ENCODE data around the gene SLC35E2B.
A peak's percentile ranks its signal among the peaks of the same experiment; 100 is the strongest.
"Not testable (repeated sequence)": the region's sequence is repeated elsewhere in the genome, so short reads cannot be mapped to it uniquely, and the experiment has no call there.

The SLC35E2B gene

DNA sequence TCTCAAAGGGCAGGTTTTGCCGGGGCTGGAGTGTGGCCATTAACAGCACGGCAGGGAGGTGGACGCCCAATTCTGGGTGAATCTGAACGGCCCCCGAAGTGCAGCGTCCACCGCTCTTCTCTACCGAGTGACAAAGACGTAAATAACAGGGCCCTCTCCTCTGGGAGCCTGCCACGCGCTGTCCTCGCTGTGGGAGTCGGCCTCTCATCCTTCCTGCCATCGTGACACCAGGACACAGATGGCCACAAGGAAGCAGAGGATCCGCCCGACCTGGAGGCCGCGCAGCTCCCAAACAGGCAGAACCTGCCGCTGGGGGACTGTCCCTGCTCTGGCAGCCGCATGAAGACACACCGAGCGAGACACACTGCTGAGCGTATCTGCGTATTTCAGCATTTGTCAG, 21.7 kb downstream of the SLC35E2B start:
- ChIA-PET POLR2A (no interaction called here), CTCF (no interaction called here)
- no peak for DNase-seq (ENCODE audit: extremely low spot score)
- no peak for TF ChIP-seq CTCF (IDR thresholded peaks at IDR 0.05; ENCODE audit: control extremely low read depth, extremely low read depth, low read depth, missing control alignments)

- POLR2A ChIA-PET: no interaction called here
- CTCF ChIA-PET: interaction anchor here (1.7 kb wide), 1 partner anchor 9 kb away, joined by 6 read pairs; no protein-coding TSS in a partner anchor
- DNase-seq (ENCODE audit: extremely low spot score): no peak
- no peak for TF ChIP-seq CTCF (IDR thresholded peaks at IDR 0.05; ENCODE audit: control extremely low read depth, extremely low read depth, low read depth, missing control alignments)
These were observed 22.8 kb downstream of the SLC35E2B start for GRCh38 chr1:1669468-1670440.

DNA sequence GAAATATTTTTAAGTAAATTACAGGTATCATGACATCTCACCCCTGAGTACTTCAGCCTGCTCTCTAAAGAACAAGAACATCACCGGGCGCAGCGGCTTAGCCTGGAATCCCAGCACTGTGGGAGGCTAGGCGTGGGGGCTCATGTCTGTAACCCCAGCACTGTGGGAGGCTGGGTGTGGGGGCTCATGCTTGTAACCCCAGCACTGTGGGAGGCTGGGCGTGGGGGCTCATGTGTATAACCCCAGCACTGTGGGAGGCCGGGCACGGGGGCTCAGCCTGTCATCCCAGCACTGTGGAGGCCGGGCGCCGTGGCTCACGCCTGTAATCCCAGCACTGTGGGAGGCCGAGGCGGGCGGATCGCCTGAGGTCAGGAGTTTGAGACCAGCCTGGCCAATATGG, 26.1 kb downstream of the SLC35E2B start:
- TF ChIP-seq CTCF (IDR thresholded peaks at IDR 0.05; ENCODE audit: control extremely low read depth, extremely low read depth, low read depth, missing control alignments): no peak
- ChIA-PET CTCF (interaction anchor here (0.8 to 3.3 kb wide), 4 partner anchors 12 to 95 kb away, joined by 3 to 16 read pairs (median 4); no protein-coding TSS in a partner anchor), POLR2A (no interaction called here)

GRCh38 chr1:1665815-1666251, 26.8 kb downstream of the SLC35E2B start:
- peak; percentile 38 for TF ChIP-seq CTCF (IDR thresholded peaks at IDR 0.05; ENCODE audit: control extremely low read depth, extremely low read depth, low read depth, missing control alignments)
- CTCF ChIA-PET: interaction anchor here (0.8 to 3.3 kb wide), 5 partner anchors 13 to 243 kb away, joined by 3 to 16 read pairs (median 4); no protein-coding TSS in a partner anchor
- POLR2A ChIA-PET: no interaction called here
- peak; percentile 23 for DNase-seq (ENCODE audit: extremely low spot score)

More for the DNA sequence above, 26.1 kb downstream of the SLC35E2B start:
- no peak for DNase-seq (ENCODE audit: extremely low spot score)

DNA sequence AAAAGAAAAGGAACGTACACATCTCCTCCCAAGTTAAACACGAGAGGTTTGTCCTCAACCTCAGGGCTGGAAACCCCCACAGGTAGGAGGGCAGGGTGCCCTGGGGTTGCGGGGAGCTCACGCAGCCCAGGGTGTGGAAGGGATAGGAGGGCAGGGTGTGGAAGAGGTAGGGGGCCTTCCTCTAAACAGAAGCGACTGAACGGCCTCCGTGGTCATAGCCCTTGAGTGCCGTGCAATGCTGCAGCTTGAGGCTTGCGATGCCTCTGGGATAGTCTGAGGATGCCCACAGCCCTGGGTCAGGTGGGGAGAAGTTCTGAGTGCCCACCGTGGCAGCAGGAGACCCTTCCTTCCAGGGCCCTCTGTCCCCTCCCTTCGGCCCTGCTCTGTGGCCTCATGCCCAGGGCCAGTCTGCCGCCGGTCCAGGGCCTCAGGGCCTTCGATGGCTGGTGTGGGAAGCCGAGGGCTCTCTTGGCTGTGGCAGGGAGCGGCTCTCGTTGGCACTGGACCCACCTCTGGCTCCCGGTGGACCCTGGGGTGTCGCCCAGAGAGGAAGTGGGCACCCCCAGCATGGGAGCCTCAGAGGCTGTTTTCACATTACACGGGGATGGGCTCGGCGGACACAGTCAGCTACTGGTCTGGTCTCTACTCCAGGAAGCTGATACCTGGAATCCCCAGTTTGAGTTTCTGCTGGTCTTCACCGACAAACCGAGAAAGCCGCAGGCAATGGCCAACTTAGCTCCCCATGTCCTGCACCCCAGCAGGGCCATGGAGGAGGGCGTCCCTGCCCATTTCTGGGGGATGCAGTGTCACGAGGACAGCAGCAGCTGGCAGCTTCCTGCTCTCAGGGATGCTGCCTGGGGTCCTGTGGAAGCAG, 27.4 kb downstream of the SLC35E2B start:
- ChIA-PET POLR2A (no interaction called here), CTCF (interaction anchor here (0.8 to 3.3 kb wide), 5 partner anchors 13 to 244 kb away, joined by 3 to 16 read pairs (median 4); no protein-coding TSS in a partner anchor)
- no peak for TF ChIP-seq CTCF (IDR thresholded peaks at IDR 0.05; ENCODE audit: control extremely low read depth, extremely low read depth, low read depth, missing control alignments)
- no peak for DNase-seq (ENCODE audit: extremely low spot score)

DNA sequence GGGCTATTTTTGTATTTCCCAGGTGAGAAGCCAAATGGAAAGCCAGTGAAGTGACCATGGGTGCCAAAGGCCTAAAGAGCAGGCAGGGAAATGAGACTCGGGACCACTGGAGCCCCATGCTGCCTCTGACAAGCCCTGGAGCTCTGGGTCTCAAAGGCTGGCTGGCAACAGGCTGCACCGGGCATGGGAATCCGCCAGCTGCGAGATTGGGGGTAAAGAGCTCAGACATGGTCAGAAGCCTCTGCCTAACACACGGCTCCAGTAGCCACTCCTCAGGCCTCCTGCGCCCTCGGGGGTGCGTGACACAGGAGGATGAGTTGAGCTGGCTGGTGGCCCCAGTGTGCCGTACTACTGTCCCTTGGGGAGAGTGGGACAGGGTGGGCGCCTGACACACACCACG, 28.3 kb downstream of the SLC35E2B start:
- POLR2A ChIA-PET: not testable (repeated sequence)
- CTCF ChIA-PET: interaction anchor here (1.5 kb wide), 1 partner anchor 245 kb away, joined by 4 read pairs; no protein-coding TSS in a partner anchor

DNA sequence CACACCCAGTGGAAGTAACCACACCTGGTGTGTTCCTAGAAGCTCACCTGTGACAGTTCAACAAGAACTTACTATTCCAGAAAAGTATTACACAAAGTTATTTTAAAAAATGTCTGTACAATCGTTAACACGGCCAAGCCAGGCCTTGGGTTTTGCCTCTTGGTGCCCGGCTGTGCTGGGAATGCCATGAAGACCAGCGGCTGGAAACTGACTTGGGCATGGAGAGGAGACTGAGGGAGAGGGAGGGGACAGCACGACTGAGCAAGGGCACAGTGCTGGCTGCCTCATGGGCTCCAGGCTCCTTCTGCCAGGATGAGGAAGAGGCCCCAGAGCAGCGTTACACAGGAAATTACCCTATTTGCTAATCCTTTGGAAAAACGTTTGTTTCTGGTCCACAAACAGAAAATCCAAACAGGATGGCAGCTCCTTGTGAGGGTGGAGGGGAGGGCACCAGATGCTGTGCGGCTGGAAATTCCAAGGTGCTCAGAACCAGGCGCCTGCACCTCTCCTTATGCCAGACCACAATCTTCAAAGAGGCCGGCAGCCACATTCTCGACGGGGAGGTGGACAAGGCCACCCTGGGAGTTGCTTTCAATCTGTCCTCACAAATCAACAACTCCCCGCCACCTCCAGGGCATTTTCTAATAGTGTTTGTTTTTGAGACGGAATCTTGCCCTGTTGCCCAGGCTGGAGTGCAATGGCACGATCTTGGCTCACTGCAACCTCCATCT, 29.6 kb downstream of the SLC35E2B start:
- CTCF ChIA-PET, POLR2A ChIA-PET: not testable (repeated sequence)

More for the DNA sequence above, 28.3 kb downstream of the SLC35E2B start:
- DNase-seq (ENCODE audit: extremely low spot score): not testable (repeated sequence)

GRCh38 chr1:1662392-1662791, 30.2 kb downstream of the SLC35E2B start:
- CTCF ChIA-PET; POLR2A ChIA-PET; DNase-seq (ENCODE audit: extremely low spot score): not testable (repeated sequence)

More for the DNA sequence above, 29.6 kb downstream of the SLC35E2B start:
- not testable (repeated sequence) for DNase-seq (ENCODE audit: extremely low spot score)

DNA sequence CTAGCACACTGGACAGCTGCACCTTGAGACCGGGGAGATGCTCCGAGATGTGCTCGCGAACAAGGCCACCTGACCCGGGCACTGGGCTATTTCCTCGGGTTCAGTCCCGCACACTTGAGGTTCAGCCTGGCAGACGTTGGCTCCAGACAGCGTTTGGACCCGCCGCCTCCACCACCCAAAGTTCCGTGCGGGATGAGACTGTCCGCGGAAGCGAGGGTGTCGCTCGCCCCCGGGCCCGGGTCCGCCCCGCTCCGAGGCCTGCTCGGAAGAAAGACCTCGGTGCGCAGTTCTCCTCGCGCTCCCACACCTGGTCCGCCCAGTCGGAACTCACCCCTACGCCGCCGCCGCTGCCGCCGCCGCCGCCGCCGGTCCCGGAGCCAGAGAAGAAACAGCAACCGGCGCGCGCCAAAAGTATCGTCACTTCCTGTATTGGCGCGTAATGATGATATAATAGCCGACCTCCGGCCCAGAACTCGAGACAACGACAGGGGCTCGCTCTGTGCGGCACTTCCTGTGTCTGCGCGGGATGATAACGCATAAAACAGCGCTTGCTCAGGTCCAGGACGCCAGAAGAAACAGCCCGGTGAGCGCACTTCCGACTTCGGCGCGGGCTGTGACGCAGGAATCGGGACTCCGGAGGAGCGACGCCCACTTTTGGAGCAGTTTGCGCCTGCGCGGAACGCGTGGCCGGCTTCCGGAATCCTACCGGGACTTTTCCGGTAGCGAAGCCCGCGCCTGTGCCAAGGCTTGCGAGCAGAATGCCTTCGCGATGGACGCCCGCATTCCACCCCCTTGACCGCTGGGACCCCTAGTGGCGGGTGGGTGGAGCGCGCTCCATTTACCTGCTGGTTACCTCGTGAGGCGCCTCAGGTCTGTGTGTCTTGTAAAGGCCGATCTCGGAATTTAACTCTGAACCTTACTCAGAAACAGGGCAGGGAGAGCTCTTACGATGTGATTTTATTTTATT, 33.7 kb downstream of the SLC35E2B start, which contains the start of gene CDK11B:
CDK11B (minus strand) TSS at position 422 of the 967 bp plus-strand sequence. CDS start 1,519 bp downstream, outside the sequence.
- POLR2A ChIA-PET, CTCF ChIA-PET: not testable (repeated sequence)
- DNase-seq (ENCODE audit: extremely low spot score): peak; percentile 94
